CD4-positive, CD25-positive, alpha-beta regulatory T cell (primary cell): Measurements from ENCODE around the gene PTPRT. TPM values are rescaled to one million over a fixed set of nuclear protein-coding genes. Genes with fewer than 3 reads are reported as not detected.

Experiments used
- ATAC-seq, 2 donors: fragments of 150-1000 bp; cut with Tn5 transposase; one replicate each; pipeline ENCODE4 v1.10.0; 2021; ENCODE audit warnings: low read depth in 2 of 2, moderate number of reproducible peaks in 2 of 2, moderate library complexity in 1 of 2
- DNase-seq, 3 donors: peaks; one replicate each; pipeline versions ENCODE4 v3.0.0 to v3.0.0-alpha.2; 2012 to 2022; ENCODE audit warnings: mixed read lengths in 1 of 3
- H3K27ac ChIP-seq: one replicate; pipeline ENCODE4 v1.7.0; 2013; ENCODE audit warnings: mild to moderate bottlenecking, low read length; ENCODE audit not compliant: insufficient read depth, poor library complexity, severe bottlenecking
- H3K27me3 ChIP-seq: one replicate; pipeline ENCODE4 v1.7.0; 2013; ENCODE audit warnings: low read length; ENCODE audit not compliant: control insufficient read depth, insufficient read depth
- H3K36me3 ChIP-seq: one replicate; pipeline ENCODE4 v1.7.0; 2013; ENCODE audit warnings: mild to moderate bottlenecking, low read length, moderate library complexity; ENCODE audit not compliant: control insufficient read depth, insufficient read depth
- H3K4me1 ChIP-seq: 2 replicates; pipeline ENCODE4 v1.7.0; 2013; ENCODE audit warnings: mild to moderate bottlenecking, low read length; ENCODE audit not compliant: insufficient read depth, control insufficient read depth, poor library complexity, severe bottlenecking
- H3K4me3 ChIP-seq: one replicate; pipeline ENCODE4 v1.7.0; 2013; ENCODE audit warnings: low read depth, mild to moderate bottlenecking, low read length, moderate library complexity
- H3K9me3 ChIP-seq, 2 experiments: 1 replicate in 1 of 2; 2 replicates in 1 of 2; pipeline ENCODE4 v1.7.0; 2013; ENCODE audit warnings: low read length in 2 of 2, mild to moderate bottlenecking in 1 of 2, moderate library complexity in 1 of 2; ENCODE audit not compliant: control insufficient read depth in 2 of 2
- H3K27ac Mint-ChIP-seq, 3 donors: one replicate each; pipeline ENCODE4 v1.8.0; 2020 to 2022; ENCODE audit warnings: mild to moderate bottlenecking in 3 of 3, mixed read lengths in 3 of 3, moderate library complexity in 2 of 3
- H3K27me3 Mint-ChIP-seq: one replicate; pipeline ENCODE4 v1.8.0; 2022; ENCODE audit warnings: mild to moderate bottlenecking, mixed read lengths
- H3K36me3 Mint-ChIP-seq: one replicate; pipeline ENCODE4 v1.8.0; 2020; ENCODE audit warnings: mixed read lengths
- H3K4me1 Mint-ChIP-seq, 4 donors: one replicate each; pipeline ENCODE4 v1.8.0; 2020 to 2022; ENCODE audit warnings: mixed read lengths in 4 of 4, mild to moderate bottlenecking in 1 of 4
- H3K4me3 Mint-ChIP-seq, 4 donors: one replicate each; pipeline ENCODE4 v1.8.0; 2020 to 2022; ENCODE audit warnings: mild to moderate bottlenecking in 4 of 4, mixed read lengths in 4 of 4, moderate library complexity in 3 of 4
- H3K9me3 Mint-ChIP-seq, 7 donors: one replicate each; pipeline ENCODE4 v1.8.0; 2020 to 2022; ENCODE audit warnings: mixed read lengths in 7 of 7, mild to moderate bottlenecking in 3 of 7, moderate library complexity in 2 of 7
- polyA plus RNA-seq, 4 donors: library from polyadenylated mRNA; unstranded; fragments of 300-500 nt; fragmentation: Illumina TruSeq; gene quantifications; one replicate each; pipeline ENCODE4 v1.2.3, GENCODE V29; 2021
- total RNA-seq: library from RNA; stranded (reverse); gene quantifications from one replicate; pipeline ENCODE4 v1.2.3, GENCODE V29; 2022

The PTPRT gene
- total and polyA plus RNA-seq, 5 donors from 2014 or later: not detected

- Histone ChIP-seq H3K27me3 (no peaks in the 10 kb centered on the region), H3K9me3 (no peaks in the 10 kb centered on the region), H3K4me3 (no peak overlapping the region), H3K27ac (no peak overlapping the region), H3K4me1 (no peaks in the 10 kb centered on the region), H3K36me3 (no peaks in the 10 kb centered on the region)
- no peak for DNase-seq
- Mint-ChIP-seq H3K4me3 (no peak overlapping the region), H3K27ac (no peak overlapping the region), H3K9me3 (peaks cover 0 to 3% (median 0%) of the 10 kb centered on the region in 7 donors), H3K36me3 (no peaks in the 10 kb centered on the region), H3K4me1 (no peaks in the 10 kb centered on the region), H3K27me3 (no peaks in the 10 kb centered on the region)
- no peak for ATAC-seq
These were observed 1122.1 kb downstream of the PTPRT start for GRCh38 chr20:42067596-42067995.

DNA sequence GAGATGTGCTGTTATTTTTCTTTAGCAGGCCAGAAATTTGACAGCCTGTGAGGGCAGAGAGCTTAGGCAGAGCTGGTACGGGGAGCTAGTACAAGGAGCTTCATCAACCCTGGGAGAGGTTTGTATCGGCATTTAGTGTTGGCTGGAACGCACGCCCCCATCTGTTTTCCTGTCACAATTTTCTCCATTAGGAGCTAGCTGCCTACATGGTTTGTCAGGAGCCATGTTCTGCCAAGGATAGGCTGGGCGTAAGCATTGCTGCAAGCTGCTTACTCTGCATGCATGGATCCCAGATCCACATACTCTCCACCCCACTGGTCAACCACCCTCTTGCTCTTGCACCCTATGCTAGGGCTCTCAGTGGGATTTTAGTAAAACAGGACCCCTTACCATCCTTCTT lies 1122.5 kb downstream of the PTPRT start:
- no peak overlapping the region for H3K27ac Mint-ChIP-seq
- no peak for DNase-seq
- H3K4me3 Mint-ChIP-seq: no peak overlapping the region
- H3K4me1 Mint-ChIP-seq: no peaks in the 10 kb centered on the region
- no peaks in the 10 kb centered on the region for H3K9me3 ChIP-seq
- no peaks in the 10 kb centered on the region for H3K4me1 ChIP-seq
- H3K36me3 ChIP-seq: no peaks in the 10 kb centered on the region
- no peak overlapping the region for H3K4me3 ChIP-seq
- no peak for ATAC-seq
- no peaks in the 10 kb centered on the region for H3K27me3 Mint-ChIP-seq
- peaks cover 0 to 3% (median 0%) of the 10 kb centered on the region in 7 donors for H3K9me3 Mint-ChIP-seq
- H3K27me3 ChIP-seq: no peaks in the 10 kb centered on the region
- no peak overlapping the region for H3K27ac ChIP-seq
- H3K36me3 Mint-ChIP-seq: no peaks in the 10 kb centered on the region

DNA sequence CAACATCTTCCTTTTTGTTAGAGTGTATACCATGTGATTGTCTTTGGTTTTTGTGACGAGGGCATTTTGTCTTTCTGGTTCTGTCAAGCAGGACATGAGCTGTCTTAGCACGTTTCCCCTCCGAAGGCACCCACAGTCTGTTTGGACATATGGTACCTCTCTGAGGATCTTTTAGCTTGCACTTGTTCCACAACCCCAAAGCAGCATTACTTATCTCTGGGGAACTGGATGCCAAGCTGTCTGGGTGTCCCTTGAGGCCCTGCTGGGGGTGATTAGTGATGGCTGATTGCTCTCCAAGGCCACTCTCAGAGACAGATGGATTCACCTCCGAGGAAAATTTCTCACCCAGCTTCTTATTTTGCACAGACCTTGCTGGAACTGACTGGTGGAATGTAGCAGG lies 1126.6 kb downstream of the PTPRT start:
- Histone ChIP-seq H3K4me1 (no peaks in the 10 kb centered on the region), H3K36me3 (no peaks in the 10 kb centered on the region), H3K27me3 (no peaks in the 10 kb centered on the region), H3K27ac (no peak overlapping the region), H3K9me3 (no peaks in the 10 kb centered on the region), H3K4me3 (no peak overlapping the region)
- Mint-ChIP-seq H3K9me3 (peaks cover 0 to 2% (median 0%) of the 10 kb centered on the region in 7 donors), H3K36me3 (no peaks in the 10 kb centered on the region), H3K27me3 (no peaks in the 10 kb centered on the region), H3K4me3 (no peak overlapping the region), H3K4me1 (no peaks in the 10 kb centered on the region), H3K27ac (no peak overlapping the region)
- no peak for DNase-seq
- ATAC-seq: no peak

DNA sequence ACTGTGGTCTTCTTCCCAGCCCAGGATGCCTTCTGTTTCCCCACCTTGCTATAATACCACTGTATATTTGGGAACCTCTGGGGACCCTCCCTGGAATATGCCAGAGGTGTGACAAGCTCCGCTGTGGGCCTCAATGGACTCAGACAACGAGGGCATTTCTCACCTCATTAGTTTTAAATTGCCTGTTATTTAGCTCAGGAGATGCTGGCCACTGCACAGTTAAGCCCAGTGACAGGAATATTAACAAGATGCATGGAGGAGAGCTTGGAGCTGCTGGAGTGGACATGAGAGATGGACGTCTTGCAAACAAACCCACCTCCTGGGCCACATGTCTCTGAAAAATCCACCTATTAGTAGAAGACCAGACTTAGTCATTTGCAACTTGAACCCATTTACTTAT lies 1136.4 kb downstream of the PTPRT start:
- no peak overlapping the region for H3K27ac ChIP-seq
- peaks cover 0 to 4% (median 0%) of the 10 kb centered on the region in 7 donors for H3K9me3 Mint-ChIP-seq
- no peak overlapping the region for H3K4me3 ChIP-seq
- H3K27ac Mint-ChIP-seq: no peak overlapping the region
- no peaks in the 10 kb centered on the region for H3K4me1 Mint-ChIP-seq
- H3K36me3 ChIP-seq: no peaks in the 10 kb centered on the region
- DNase-seq: no peak
- H3K27me3 ChIP-seq: no peaks in the 10 kb centered on the region
- ATAC-seq: no peak
- no peak overlapping the region for H3K4me3 Mint-ChIP-seq
- H3K36me3 Mint-ChIP-seq: no peaks in the 10 kb centered on the region
- H3K27me3 Mint-ChIP-seq: no peaks in the 10 kb centered on the region
- H3K4me1 ChIP-seq: no peaks in the 10 kb centered on the region
- no peaks in the 10 kb centered on the region for H3K9me3 ChIP-seq

DNA sequence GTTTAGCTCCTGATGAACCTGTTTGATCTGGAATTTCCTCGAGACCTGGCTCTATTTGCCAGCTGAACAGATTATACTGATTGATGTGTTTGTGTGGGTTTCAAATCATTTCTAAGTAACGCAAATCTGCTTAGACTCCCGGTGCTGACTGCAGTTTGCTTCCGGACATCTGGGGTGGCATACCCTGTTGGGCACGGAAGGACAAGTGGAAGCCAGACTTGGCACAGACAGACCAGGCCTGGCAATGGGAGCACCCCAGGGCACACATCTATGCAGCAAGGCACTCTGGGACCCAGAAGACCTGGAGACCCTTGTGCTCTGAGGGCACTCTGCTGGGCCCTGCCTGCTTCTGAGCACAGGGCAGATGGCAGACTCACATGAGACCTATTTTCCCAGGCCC lies 1137.8 kb downstream of the PTPRT start:
- Histone ChIP-seq H3K27me3 (no peaks in the 10 kb centered on the region), H3K4me1 (no peaks in the 10 kb centered on the region), H3K36me3 (no peaks in the 10 kb centered on the region), H3K4me3 (no peak overlapping the region), H3K27ac (no peak overlapping the region), H3K9me3 (no peaks in the 10 kb centered on the region)
- no peaks in the 10 kb centered on the region for H3K36me3 Mint-ChIP-seq
- H3K9me3 Mint-ChIP-seq: peaks cover 0 to 2% (median 0%) of the 10 kb centered on the region in 7 donors
- no peak for DNase-seq
- H3K27ac Mint-ChIP-seq: no peak overlapping the region
- H3K4me1 Mint-ChIP-seq: no peaks in the 10 kb centered on the region
- H3K27me3 Mint-ChIP-seq: no peaks in the 10 kb centered on the region
- no peak for ATAC-seq
- H3K4me3 Mint-ChIP-seq: no peak overlapping the region

GRCh38 chr20:42046371-42047085 lies 1143.2 kb downstream of the PTPRT start:
- H3K9me3 Mint-ChIP-seq: peaks cover 0 to 1% (median 0%) of the 10 kb centered on the region in 7 donors
- no peak overlapping the region for H3K4me3 Mint-ChIP-seq
- no peaks in the 10 kb centered on the region for H3K27me3 Mint-ChIP-seq
- DNase-seq (no peak), ATAC-seq (no peak)
- Histone ChIP-seq H3K36me3 (no peaks in the 10 kb centered on the region), H3K27ac (no peak overlapping the region), H3K9me3 (no peaks in the 10 kb centered on the region), H3K4me3 (no peak overlapping the region), H3K4me1 (no peaks in the 10 kb centered on the region), H3K27me3 (no peaks in the 10 kb centered on the region)
- no peaks in the 10 kb centered on the region for H3K36me3 Mint-ChIP-seq
- no peak overlapping the region for H3K27ac Mint-ChIP-seq
- no peaks in the 10 kb centered on the region for H3K4me1 Mint-ChIP-seq

DNA sequence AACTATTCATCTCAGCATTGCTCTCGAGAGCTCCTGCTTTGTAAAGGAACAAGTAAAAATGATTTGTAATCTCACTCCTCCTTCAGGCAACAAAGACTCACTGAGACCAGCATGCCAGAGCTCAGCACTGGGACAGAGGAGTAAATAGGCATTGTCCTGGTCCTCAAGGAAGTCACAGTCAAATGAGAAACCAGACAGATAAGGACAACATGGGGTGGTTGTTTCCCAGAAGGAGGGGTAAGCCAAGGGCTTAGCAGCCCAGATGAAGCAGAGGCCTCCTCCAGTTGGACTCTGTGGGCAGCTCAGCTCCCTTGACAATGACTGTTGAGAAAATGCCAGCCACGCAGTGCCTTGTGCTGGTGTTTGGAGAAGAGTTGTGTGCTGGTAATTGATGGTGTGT lies 1145.8 kb downstream of the PTPRT start:
- Histone ChIP-seq H3K4me3 (no peak overlapping the region), H3K27me3 (no peaks in the 10 kb centered on the region), H3K36me3 (no peaks in the 10 kb centered on the region), H3K27ac (no peak overlapping the region), H3K9me3 (no peaks in the 10 kb centered on the region), H3K4me1 (no peaks in the 10 kb centered on the region)
- Mint-ChIP-seq H3K9me3 (peaks cover 0 to 3% (median 0%) of the 10 kb centered on the region in 7 donors), H3K4me1 (no peaks in the 10 kb centered on the region), H3K4me3 (no peak overlapping the region), H3K27me3 (no peaks in the 10 kb centered on the region), H3K36me3 (no peaks in the 10 kb centered on the region), H3K27ac (no peak overlapping the region)
- DNase-seq (no peak), ATAC-seq (no peak)

GRCh38 chr20:42041000-42041565 lies 1148.6 kb downstream of the PTPRT start:
- no peaks in the 10 kb centered on the region for H3K36me3 Mint-ChIP-seq
- DNase-seq (no peak), ATAC-seq (no peak)
- H3K4me1 Mint-ChIP-seq: no peaks in the 10 kb centered on the region
- H3K27ac Mint-ChIP-seq: no peak overlapping the region
- no peaks in the 10 kb centered on the region for H3K27me3 Mint-ChIP-seq
- Histone ChIP-seq H3K36me3 (no peaks in the 10 kb centered on the region), H3K4me3 (no peak overlapping the region), H3K27me3 (no peaks in the 10 kb centered on the region), H3K27ac (no peak overlapping the region), H3K4me1 (no peaks in the 10 kb centered on the region), H3K9me3 (no peaks in the 10 kb centered on the region)
- peaks cover 0 to 3% (median 0%) of the 10 kb centered on the region in 7 donors for H3K9me3 Mint-ChIP-seq
- no peak overlapping the region for H3K4me3 Mint-ChIP-seq
